IPS-18a (cell line): ENCODE data around the gene MANBA.

Source experiments
- H3K27ac ChIP-seq: one replicate; pipeline ENCODE4 v1.5.1; 2013; ENCODE audit warnings: low read length
- H3K27me3 ChIP-seq: one replicate; pipeline ENCODE4 v1.6.1; 2013; ENCODE audit warnings: mild to moderate bottlenecking, low read length; ENCODE audit not compliant: control insufficient read depth, insufficient read depth
- H3K36me3 ChIP-seq: one replicate; pipeline ENCODE4 v1.6.1; 2013; ENCODE audit warnings: low read depth, low read length; ENCODE audit not compliant: control insufficient read depth
- H3K4me1 ChIP-seq: one replicate; pipeline ENCODE4 v1.6.1; 2013; ENCODE audit warnings: low read depth, low read length; ENCODE audit not compliant: control insufficient read depth
- H3K4me3 ChIP-seq: one replicate; pipeline ENCODE4 v1.5.1; 2013; ENCODE audit warnings: low read length
- H3K9ac ChIP-seq: one replicate; pipeline ENCODE4 v1.6.1; 2013; ENCODE audit warnings: mild to moderate bottlenecking, low read length, moderate library complexity
- H3K9me3 ChIP-seq: one replicate; pipeline ENCODE4 v1.6.1; 2013; ENCODE audit warnings: low read depth, low read length; ENCODE audit not compliant: control insufficient read depth

MANBA gene

GRCh38 chr4:102693262-102693850 is 67.4 kb downstream of the MANBA start:
- no peaks in the 10 kb centered on the region for H3K9me3 ChIP-seq
- no peak overlapping the region for H3K27ac ChIP-seq
- no peak overlapping the region for H3K9ac ChIP-seq
- H3K4me1 ChIP-seq, result no peaks in the 10 kb centered on the region
- no peaks in the 10 kb centered on the region for H3K27me3 ChIP-seq
- H3K36me3 ChIP-seq, result no peaks in the 10 kb centered on the region
- no peak overlapping the region for H3K4me3 ChIP-seq

- no peaks in the 10 kb centered on the region for H3K27me3 ChIP-seq
- H3K4me3 ChIP-seq, result no peak overlapping the region
- H3K9me3 ChIP-seq, result no peaks in the 10 kb centered on the region
- no peaks in the 10 kb centered on the region for H3K4me1 ChIP-seq
- H3K27ac ChIP-seq, result no peak overlapping the region
- no peaks in the 10 kb centered on the region for H3K36me3 ChIP-seq
- no peak overlapping the region for H3K9ac ChIP-seq
Measured at GRCh38 chr4:102692474-102692873, 68.3 kb downstream of the MANBA start.

- no peak overlapping the region for H3K9ac ChIP-seq
- H3K36me3 ChIP-seq, result no peaks in the 10 kb centered on the region
- no peaks in the 10 kb centered on the region for H3K27me3 ChIP-seq
- no peaks in the 10 kb centered on the region for H3K9me3 ChIP-seq
- H3K27ac ChIP-seq, result no peak overlapping the region
- no peak overlapping the region for H3K4me3 ChIP-seq
- H3K4me1 ChIP-seq, result no peaks in the 10 kb centered on the region
Measured at GRCh38 chr4:102687982-102688433, 72.8 kb downstream of the MANBA start.

- no peaks in the 10 kb centered on the region for H3K27me3 ChIP-seq
- H3K9me3 ChIP-seq, result no peaks in the 10 kb centered on the region
- H3K36me3 ChIP-seq, result no peaks in the 10 kb centered on the region
- no peak overlapping the region for H3K27ac ChIP-seq
- H3K4me3 ChIP-seq, result no peak overlapping the region
- no peak overlapping the region for H3K9ac ChIP-seq
- H3K4me1 ChIP-seq, result no peaks in the 10 kb centered on the region
Measured at GRCh38 chr4:102687373-102687981, 73.3 kb downstream of the MANBA start.

- H3K27me3 ChIP-seq, result no peaks in the 10 kb centered on the region
- H3K27ac ChIP-seq, result no peak overlapping the region
- H3K9me3 ChIP-seq, result no peaks in the 10 kb centered on the region
- no peaks in the 10 kb centered on the region for H3K36me3 ChIP-seq
- no peak overlapping the region for H3K9ac ChIP-seq
- no peaks in the 10 kb centered on the region for H3K4me1 ChIP-seq
- no peak overlapping the region for H3K4me3 ChIP-seq
Measured at GRCh38 chr4:102685768-102686167, 75.0 kb downstream of the MANBA start.

- Histone ChIP-seq H3K9ac (no peak overlapping the region), H3K27me3 (no peaks in the 10 kb centered on the region), H3K4me1 (no peaks in the 10 kb centered on the region), H3K4me3 (no peak overlapping the region), H3K27ac (no peak overlapping the region), H3K9me3 (no peaks in the 10 kb centered on the region), H3K36me3 (no peaks in the 10 kb centered on the region)
Measured at GRCh38 chr4:102684610-102685052, 76.1 kb downstream of the MANBA start.

- no peak overlapping the region for H3K4me3 ChIP-seq
- no peaks in the 10 kb centered on the region for H3K27me3 ChIP-seq
- H3K9me3 ChIP-seq, result no peaks in the 10 kb centered on the region
- no peak overlapping the region for H3K9ac ChIP-seq
- no peaks in the 10 kb centered on the region for H3K36me3 ChIP-seq
- H3K4me1 ChIP-seq, result no peaks in the 10 kb centered on the region
- no peak overlapping the region for H3K27ac ChIP-seq
Measured at GRCh38 chr4:102683881-102684609, 76.7 kb downstream of the MANBA start.

GRCh38 chr4:102678695-102679335 is 82.0 kb downstream of the MANBA start:
- H3K27me3 ChIP-seq, result no peaks in the 10 kb centered on the region
- H3K9ac ChIP-seq, result no peak overlapping the region
- H3K27ac ChIP-seq, result no peak overlapping the region
- H3K9me3 ChIP-seq, result no peaks in the 10 kb centered on the region
- H3K4me3 ChIP-seq, result no peak overlapping the region
- no peaks in the 10 kb centered on the region for H3K36me3 ChIP-seq
- H3K4me1 ChIP-seq, result no peaks in the 10 kb centered on the region

- no peaks in the 10 kb centered on the region for H3K4me1 ChIP-seq
- H3K36me3 ChIP-seq, result no peaks in the 10 kb centered on the region
- H3K27ac ChIP-seq, result no peak overlapping the region
- no peak overlapping the region for H3K9ac ChIP-seq
- H3K27me3 ChIP-seq, result no peaks in the 10 kb centered on the region
- H3K9me3 ChIP-seq, result no peaks in the 10 kb centered on the region
- no peak overlapping the region for H3K4me3 ChIP-seq
Measured at GRCh38 chr4:102678107-102678506, 82.7 kb downstream of the MANBA start.

- H3K4me3 ChIP-seq, result no peak overlapping the region
- H3K9me3 ChIP-seq, result no peaks in the 10 kb centered on the region
- H3K36me3 ChIP-seq, result peaks cover 4% of the 10 kb centered on the region
- H3K27me3 ChIP-seq, result no peaks in the 10 kb centered on the region
- no peaks in the 10 kb centered on the region for H3K4me1 ChIP-seq
- no peak overlapping the region for H3K9ac ChIP-seq
- no peak overlapping the region for H3K27ac ChIP-seq
Measured at GRCh38 chr4:102675141-102675540, 85.6 kb downstream of the MANBA start.

- Histone ChIP-seq H3K27me3 (no peaks in the 10 kb centered on the region), H3K4me1 (no peaks in the 10 kb centered on the region), H3K27ac (no peak overlapping the region), H3K4me3 (no peak overlapping the region), H3K9ac (no peak overlapping the region), H3K9me3 (no peaks in the 10 kb centered on the region), H3K36me3 (peaks cover 7% of the 10 kb centered on the region)
Measured at GRCh38 chr4:102667001-102667400, 93.8 kb downstream of the MANBA start.
